ENCODE measurements around the gene ARID4B.
A peak's percentile ranks its signal among the peaks of the same experiment; 100 is the strongest.
"Not testable (repeated sequence)": the region's sequence is repeated elsewhere in the genome, so short reads cannot be mapped to it uniquely, and the experiment has no call there.

The ARID4B gene

DNA sequence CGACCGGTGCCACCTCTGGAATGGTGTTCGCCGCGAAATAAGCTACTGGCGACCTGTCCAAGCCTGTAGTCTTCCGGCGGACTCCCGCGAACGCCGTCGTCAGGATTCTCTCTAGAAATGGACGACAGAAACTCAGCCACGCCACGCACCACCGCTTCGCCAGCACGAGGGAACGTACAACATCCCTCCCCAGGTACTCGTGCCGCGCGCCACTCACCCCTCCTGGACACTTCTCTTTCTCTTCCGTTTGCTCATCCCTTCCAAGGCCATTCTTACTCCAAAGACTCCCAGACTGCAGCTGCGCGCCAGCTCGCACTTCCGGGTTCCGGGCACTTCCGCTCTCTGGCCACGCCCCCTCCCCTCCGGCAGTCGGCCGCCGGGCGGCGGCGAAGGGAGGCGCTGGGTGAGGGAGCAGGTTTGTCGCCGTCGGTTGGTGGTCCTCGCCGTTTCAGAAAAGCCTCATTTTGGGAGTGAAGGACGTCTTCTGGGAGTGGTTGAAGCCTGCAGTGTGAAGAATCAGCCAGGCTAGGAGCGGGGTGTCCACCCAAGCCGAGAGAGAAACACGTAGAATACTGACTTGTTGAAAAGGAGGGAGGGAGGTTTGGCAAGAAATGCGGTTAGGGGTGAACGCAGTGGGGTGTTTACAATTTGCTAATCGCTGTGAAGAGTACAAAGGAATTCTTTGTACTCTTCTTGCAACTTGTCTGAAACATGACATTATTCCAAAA, 166.9 kb downstream of the ARID4B start, which contains the start of gene RBM34:
TSS of gene RBM34 (minus strand) at position 294 of the 728 bp plus-strand sequence. CDS start at position 270, 24 bp downstream.
- DNase-seq = peak; percentile 23 to 93 (median 85)

DNA sequence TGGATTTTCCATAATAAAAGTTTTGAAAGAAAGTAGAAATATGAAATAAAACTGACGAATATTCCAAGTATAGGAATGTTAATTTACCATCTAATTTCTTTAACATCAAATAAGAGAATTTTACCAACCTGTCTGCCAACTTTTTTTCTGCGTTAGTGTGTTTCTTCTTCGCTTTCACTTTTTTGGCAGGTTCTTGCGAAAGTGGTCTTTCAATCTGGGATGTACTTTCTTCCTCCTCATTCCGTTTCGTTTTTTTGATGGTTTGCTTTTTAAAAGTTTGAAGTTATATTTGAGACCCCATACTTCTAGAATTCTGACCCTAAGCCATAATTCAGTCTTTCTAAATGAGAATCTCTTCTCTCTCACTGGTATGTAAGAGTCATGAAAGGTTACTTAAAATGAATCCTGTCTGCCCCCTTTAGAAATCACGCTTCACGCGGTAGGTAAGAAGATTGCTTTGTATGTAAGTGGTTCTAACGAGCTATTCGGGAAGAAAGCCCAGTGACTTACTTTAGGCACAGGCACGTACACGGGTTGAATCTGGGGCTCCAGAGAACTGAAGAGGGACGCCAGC, 167.5 kb downstream of the ARID4B start:
- DNase-seq = no peak

DNA sequence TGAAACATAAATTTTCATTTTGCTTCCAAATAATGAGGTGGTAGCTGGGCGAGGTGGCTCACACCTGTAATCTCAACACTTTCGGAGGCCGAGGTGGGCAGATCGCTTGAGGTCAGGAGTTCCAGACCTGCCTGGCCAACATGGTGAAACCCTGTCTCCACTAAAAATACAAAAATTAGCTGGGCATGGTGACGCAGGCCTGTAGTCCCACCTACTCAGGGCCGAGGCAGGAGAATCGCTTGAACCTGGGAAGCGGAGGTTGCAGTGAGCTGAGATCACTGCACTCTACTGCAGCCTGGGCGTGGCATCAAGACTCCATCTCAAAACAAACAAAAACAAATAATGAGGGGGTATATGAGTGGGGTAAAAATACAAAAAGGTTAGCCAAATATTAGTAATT, 168.0 kb downstream of the ARID4B start:
- DNase-seq = not testable (repeated sequence)

- not testable (repeated sequence) for DNase-seq
Observed at GRCh38 chr1:235159284-235159683, 168.7 kb downstream of the ARID4B start.

GRCh38 chr1:235158680-235159079, 169.3 kb downstream of the ARID4B start:
- DNase-seq = no peak

GRCh38 chr1:235157150-235157549, 170.8 kb downstream of the ARID4B start:
- no peak for DNase-seq

GRCh38 chr1:235156740-235157139, 171.2 kb downstream of the ARID4B start:
- DNase-seq = no peak

DNA sequence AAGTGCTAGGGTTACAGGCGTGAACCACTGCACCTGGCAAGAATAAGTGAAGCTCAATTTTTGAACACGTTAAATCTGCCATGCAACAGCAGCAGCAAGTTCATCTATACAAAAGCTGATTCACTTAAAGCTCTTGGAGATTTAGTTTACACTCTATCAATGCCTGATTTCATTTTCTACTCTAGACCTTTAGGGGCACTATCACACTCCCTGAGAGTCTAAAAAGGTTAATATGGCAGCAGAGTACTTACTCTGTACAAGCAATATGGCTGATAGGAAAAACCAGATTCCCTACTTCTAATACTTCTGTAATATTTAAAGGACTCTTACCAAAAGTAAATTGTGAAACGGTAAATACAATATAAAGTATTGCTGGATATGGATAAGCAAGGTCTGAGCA, 171.7 kb downstream of the ARID4B start:
- no peak for DNase-seq

DNA sequence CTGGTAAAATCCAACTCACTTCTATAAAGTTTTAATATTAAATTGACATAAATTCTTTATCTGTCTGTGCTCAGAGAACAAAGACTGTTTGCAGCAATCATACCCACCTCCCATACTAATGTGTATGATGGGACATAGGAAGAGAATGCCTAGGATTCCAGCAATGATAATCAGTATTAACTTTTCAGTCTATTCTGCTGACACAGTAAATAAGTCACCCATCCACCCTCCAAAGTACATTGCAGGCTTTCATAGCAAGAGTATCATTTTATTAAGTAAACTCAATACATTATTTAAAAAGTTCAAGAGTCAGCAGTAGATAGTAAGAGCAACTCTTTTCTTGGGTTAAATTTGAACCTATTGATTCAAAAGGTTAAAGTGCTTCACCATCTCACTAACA, 175.7 kb downstream of the ARID4B start:
- no peak for DNase-seq

DNA sequence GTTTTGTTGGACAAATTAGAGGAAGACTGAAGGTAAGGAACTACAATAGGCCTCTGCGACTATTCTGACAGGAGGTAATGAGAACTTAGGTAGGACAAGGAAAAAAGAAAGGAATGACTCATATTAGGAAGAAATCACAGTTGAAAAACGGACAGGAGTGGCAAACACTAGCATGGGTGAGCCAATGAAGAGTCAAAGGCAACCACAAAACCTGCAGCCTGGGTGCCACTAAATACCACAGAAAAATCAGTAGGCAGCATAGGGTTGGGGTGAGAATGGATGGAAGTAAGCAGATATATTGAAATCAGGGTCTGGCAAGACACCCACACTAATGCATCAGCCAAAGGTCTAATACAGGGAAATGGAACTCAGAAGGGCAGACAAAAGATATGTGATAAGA, 176.9 kb downstream of the ARID4B start:
- no peak for DNase-seq

- DNase-seq = no peak
Observed at GRCh38 chr1:235149824-235150223, 178.2 kb downstream of the ARID4B start.

GRCh38 chr1:235147269-235147668, 180.7 kb downstream of the ARID4B start:
- no peak for DNase-seq

- no peak for DNase-seq
Observed at GRCh38 chr1:235145639-235146038, 182.3 kb downstream of the ARID4B start.

GRCh38 chr1:235142991-235143390, 185.0 kb downstream of the ARID4B start:
- no peak for DNase-seq

DNA sequence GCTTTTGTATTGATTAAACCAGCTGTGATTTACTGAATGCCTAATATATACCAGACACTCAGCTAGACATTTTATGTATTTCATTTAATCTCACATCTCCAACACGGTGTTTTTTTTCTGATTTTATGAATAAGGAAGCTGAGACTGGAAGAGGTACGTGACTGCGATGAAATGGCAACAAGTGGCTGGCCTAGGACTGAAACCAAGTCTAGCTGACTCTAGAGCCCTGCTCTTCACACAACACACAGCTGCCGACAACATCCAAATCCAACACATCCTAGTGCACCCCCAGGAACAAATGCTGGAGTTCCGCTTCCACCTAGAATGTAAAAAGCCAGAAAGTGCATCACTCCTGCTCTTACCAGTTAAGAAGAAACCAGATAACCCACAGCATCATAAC, 188.7 kb downstream of the ARID4B start:
- no peak for DNase-seq

- DNase-seq = no peak
Observed at GRCh38 chr1:235138821-235139220, 189.2 kb downstream of the ARID4B start.

GRCh38 chr1:235136111-235136510, 191.9 kb downstream of the ARID4B start:
- DNase-seq = no peak

- no peak for DNase-seq
Observed at GRCh38 chr1:235134171-235134570, 193.8 kb downstream of the ARID4B start.

DNA sequence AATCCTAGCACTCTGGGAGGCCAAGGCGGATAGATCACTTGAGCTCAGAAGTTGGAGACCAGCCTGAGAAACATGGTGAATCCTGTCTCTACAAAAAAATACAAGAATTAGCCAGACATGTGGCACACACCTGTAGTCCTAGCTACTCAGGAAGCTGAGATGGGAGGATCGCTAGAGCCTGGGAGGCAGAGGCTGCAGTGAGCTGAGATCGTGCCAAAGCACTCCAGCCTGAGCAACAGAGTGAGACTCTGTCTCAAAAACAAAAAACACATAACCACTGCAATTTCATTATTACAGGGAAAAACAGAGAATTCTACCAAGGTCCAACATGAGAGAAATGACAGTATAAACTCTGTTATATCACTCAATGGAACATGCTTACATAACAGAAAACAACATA, 194.9 kb downstream of the ARID4B start:
- DNase-seq = no peak

DNA sequence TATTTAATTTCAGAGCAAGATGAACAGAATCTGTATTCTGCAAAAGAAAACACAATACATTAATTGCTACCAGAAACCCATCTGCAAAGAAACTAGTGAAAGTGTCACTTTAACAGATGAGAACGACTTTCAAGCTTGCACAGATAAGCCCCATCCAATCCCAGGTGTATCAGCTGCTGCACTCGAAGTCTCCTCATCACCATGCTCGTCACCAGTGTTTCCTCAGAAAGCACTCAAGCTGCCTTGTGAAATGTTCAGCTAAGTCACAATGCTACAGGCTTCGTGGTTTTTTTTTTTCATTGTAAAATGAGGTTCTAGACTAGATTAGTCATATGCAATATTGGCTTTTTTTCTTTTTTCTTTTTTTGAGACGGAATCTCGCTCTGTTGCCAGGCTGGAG, 196.0 kb downstream of the ARID4B start:
- no peak for DNase-seq

- DNase-seq = no peak
Observed at GRCh38 chr1:235130766-235131270, 197.2 kb downstream of the ARID4B start.

GRCh38 chr1:235129774-235130570, 198.0 kb downstream of the ARID4B start:
- DNase-seq = no peak
